T follicular helper cell (primary cell): ENCODE data around the gene CTSW.

Source experiments
- DNase-seq: peaks from one replicate; pipeline ENCODE4 v3.0.0-alpha.2; 2020; ENCODE audit warnings: low read depth

CTSW gene

DNA sequence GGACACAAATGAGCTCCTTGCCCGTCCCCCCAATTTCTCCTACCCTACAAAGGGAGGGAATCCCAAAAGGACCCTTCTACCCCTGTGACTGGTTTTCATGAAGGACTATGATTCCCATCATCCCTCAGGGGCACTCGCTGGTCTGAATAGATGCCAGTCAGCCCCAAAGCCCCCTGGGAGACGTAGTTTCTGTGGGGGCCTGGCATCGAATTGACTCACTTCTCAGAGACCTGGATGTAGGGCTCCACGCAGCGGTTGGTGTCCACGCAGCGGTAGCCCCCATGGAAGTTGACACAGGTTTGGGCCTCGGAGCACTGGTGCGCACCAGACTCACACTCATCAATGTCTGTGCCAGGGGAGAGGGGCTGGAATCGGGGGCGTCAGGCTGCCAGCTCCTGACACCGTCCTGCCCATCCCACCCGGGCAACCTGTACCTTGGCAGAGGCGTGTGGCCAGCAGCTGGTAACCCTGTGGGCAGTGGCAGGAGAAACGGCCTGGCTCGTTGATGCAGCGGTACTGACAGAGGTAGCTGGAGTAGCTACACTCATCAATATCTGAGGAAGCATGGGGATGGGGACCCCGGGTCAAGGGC is 11.5 kb upstream of the CTSW start:
- DNase-seq = no peak

DNA sequence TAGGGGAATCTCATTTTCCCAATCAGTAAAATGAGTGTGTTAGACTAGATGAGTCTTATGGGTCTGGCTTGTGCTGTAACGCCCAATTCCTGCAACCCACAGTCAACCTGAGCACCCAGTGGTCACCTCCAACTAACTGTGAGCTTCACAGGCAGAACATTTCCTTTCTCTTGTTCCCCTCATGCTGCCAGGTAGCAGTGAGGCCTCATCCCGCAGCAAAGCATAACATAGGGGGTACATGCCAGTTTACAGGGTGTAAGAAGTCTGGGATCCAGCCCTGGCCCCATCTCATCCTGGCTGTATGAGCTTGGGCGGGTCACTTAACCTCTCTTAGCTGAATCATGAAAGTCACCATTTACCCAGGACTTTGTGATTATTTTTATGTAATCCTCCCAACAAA is 10.7 kb upstream of the CTSW start:
- no peak for DNase-seq

DNA sequence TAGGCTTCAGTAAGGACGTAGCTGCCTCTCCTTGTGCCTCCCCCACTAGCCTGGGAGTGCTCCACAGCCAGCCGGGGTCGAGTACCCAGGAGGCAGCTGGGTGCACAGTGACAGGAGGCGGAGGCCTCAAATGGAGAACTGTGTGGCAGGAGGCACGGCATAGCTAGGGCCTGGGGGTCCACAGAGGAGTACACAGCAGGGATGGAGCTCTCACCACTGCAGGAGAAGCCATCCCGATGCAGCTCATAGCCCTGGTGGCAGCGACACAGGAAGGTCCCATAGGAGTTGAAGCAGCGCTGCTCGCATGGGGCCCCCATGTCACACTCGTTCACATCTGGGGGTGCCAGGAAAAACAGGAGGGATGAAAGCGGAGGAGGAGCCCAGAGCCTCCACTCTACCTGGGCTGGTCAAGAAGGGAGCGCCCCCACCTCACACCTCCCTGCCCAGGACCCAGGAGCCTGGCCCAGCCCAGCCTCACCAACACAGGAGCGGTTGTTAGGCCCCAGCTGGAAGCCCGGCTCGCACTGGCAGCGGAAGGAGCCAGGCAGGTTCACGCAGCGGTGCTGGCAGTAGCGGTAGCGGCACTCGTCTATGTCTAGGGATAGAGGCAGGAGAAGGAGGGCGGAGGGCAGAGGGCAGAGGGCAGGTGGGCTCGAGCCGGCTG is 9.9 kb upstream of the CTSW start:
- DNase-seq = no peak

DNA sequence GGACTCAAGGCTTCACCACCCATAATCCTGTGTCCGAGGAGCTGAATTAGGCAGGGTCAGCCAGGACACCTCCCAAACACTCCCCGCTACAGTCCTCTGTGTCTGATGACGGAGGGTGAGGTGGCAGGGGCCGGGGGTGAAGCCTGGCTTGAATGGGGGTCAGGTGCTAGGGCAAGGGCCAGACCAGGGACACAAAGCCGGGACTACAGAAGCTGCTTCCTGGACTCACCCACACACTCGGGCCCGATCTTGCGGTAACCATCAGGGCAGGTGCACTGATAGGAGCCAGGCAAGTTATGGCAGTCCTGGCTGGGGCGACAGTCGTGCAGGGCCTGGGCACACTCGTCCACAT is 9.4 kb upstream of the CTSW start:
- no peak for DNase-seq

DNA sequence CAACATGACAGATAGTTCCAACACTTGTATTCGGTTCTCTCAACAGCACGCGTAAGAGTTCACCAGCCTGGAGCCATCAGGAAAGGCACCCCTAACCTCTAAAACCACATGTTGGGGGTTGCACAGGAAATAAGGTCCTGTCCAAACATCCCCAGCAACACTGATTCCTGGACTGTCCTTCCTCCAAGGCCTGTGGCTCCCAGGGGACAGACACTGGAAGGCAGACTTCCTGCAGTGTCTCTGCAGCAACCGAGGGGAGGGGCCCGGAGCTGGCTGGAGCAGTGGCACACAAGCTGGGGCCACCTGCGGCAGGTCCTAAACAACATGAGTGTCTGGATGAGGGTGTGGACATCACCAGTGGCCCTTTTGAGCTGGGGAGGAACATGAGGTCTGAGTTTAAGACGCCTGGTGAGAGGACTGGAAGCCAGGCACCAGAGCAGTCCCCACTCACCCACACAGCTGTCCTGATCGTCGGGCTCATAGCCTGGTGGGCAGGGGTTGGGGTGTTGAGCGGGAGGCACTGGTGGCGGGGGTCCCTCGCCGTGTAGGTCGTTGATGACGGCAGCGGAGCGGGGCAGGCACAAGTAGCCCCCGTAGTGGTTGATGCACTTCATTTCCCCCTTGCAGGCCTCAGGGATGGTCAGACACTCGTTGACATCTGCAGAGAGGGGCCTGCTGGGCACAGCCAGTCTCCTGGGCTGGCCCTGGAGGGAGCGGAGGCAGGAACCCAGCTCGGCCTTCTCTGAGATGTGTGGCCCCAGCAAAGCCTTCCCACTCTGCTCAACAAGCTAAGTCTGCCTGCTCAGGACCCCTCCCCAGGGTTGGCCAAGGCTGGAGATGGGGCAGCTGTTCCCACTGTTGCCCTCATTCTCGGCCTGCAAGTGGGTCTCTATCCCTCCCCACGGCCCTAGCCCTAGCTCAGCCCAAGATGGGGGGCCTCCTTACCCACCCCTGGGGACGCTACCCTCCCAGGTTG is 8.6 kb upstream of the CTSW start:
- no peak for DNase-seq

DNA sequence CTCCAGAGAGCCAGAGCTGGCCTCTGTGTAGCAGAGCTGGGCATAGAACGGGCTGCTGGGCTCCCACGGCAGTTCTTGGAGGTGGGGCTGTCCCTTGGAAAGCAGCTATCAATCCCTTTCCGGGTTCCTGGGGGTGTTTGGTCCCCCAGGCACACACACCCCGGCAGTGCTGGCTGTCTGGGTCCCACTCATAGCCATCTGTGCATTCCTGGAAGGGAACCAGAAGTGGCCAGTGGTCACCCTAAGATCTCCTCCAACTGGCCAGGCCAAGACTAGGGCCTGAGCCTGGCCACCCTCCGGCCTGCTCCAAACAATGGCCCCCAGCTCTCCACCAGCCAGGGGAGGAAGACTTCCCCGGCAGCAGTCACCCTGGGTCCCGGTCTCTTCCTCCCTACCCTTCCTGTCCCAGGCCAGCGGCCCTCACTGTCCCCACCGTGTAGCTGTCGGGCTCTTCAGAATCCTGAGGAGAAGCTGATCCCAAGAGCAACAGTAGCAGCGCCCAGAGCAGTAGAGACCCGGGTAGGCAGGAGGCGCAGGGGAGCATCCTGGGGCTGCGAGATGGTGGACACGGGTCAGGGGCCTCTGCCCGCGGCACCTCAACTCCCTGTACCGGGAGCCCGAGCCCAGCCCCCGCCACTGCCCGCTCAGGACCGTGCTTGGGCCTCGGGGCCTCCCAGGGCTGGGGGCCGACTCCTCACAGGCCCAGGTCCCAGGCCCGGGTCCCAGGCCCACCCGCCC is 7.7 kb upstream of the CTSW start:
- DNase-seq = no peak

DNA sequence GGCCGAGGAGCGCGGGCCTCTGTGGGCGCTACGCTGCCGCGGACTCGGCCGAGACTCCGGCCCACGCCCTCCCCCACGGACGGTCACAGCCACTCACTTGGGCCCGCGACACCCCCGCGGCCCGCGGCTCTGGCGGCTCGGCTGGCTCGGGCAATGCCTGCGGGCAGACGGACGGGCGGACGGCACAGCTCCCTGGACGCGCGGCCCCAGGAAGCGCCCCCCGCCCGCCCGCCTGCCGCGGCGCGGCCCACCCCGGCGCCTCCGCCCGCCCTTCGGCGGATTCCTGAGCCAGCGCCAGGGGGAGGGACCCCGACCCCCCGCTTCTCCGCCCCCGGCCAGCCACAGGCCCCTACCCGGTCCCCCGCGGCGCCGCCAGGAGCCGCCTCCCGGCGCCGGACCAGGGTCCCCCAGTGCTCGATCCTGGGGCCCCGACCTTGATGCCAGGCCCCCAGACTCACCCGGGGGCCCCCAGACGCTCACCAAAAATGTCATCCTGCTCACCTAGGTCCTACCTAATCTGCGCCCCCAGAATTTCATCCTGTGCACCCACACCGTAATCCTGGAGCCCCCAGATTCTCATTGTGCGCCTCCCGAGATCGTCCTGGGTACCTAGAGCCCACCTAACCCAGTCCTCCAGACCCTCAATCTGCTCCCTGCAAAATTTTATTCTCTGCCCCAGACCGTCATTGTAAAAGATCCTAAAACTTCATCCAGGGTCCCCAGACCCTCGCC is 6.9 kb upstream of the CTSW start, which contains the start of gene EFEMP2:
EFEMP2 (minus strand) TSS at position 215 of the 732 bp plus-strand sequence. CDS start 446 bp downstream, outside the sequence.
- no peak for DNase-seq

DNA sequence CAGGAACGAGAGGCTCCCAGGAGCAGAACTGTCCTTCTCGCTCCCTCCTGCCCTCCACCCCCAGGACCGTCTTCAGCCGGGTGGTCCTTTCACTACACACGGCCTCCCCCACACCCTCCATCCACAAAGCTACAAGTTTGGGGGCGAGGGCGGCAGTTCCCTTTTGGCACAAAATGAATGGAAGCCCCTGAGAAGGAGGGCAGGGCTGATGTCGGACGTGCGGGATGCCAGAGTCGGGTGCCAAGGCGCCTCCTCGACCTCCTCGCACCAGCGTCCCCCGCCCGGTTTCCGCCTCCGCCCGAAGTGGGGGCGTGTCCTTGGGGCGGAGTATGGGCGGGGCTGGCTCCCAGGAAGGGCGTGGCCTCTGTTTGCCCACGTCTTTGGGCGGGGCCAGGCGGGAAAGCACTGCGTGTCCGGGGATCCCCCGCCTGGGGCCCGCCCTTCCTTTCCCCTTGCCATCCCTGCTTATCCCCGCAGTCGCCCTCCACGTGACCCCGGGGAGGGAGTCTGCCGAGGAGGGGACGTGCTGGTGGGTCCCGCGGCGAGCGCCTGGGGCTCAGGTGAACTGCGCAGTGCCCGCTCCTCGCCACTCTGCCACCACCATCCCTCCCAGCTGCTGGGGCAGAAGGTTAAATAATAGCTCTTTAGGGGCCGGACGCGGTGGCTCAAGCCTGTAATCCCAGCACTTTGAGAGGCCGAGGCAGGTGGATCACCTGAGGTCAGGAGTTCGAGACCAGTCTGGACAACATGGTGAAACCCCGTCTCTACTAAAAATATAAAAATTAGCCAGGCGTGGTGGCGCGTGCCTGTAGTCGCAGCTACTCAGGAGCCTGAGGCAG is 6.1 kb upstream of the CTSW start:
- peak; percentile 93 for DNase-seq

DNA sequence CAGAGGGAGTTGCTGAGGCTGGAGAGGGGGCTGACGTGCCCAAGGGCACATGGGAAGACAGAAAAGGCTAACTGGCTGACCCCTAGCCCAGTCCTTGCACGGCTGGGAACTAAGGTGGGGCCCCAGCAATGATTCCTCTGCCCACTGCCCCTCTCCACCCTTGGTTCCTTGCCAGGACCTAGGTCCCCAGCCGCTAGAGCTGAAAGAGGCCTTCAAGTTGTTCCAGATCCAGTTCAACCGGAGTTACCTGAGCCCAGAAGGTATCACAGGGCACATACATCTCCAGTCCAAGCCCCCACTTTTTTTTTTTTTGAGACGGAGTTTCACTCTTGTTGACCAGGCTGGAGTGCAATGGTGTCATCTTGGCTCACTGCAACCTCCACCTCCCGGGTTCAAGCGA is 390 bp downstream of the CTSW start:
- no peak for DNase-seq

DNA sequence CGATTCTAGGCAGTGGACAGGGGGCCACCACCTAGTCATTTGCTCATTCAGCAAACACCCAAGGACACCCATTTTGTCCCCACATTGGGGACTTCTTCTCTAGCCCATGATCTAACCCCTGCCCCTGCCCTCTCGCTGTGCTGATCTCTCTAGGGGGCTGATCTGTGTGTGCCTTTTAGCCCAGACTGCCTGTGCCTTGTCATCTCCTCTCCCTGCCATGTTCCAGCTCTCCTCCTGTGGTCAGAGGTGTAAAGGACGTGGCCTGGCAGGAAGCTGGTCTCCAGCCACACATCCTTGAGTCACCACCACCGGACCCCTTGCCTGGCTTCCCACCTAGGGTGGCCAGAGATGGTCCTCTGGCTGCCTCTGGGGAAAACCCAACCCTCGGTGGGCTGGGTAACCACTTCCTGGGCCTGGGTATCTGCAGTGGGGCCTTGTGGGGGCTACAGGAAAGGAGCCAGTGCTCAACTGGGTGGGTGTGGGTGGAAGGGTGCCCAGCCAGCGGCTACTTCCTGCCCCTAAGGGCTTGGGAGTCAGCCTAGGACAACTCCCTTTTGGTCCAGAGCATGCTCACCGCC is 1.3 kb downstream of the CTSW start:
- no peak for DNase-seq

DNA sequence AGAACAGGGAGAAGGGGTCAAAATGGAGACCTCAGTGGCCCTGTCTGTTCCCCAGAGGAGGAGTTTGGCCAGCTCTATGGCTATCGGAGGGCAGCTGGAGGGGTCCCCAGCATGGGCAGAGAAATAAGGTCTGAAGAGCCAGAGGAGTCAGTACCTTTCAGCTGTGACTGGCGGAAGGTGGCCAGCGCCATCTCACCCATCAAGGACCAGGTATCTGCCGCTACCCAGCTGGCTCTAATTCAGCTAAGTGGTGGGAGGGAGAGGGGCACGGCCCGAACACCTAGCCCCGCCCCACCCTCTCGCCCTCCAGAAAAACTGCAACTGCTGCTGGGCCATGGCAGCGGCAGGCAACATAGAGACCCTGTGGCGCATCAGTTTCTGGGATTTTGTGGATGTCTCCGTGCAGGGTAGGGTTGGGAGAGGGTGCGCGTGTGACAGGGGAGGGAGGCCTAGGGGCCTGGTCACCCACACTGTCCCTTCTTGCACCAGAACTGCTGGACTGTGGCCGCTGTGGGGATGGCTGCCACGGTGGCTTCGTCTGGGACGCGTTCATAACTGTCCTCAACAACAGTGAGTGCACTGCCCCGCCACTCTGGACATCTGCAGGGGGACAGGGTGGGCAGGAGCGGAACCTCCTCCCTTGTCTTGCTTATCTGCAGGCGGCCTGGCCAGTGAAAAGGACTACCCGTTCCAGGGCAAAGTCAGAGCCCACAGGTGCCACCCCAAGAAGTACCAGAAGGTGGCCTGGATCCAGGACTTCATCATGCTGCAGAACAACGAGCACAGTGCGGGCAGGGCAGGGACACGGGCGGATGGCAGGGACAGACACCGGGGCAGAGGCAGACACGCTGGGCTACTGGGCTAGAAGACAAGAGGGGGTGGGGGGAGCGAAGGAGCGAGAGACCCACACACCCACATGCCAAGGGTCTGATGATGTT is 2.8 kb downstream of the CTSW start:
- DNase-seq = no peak

DNA sequence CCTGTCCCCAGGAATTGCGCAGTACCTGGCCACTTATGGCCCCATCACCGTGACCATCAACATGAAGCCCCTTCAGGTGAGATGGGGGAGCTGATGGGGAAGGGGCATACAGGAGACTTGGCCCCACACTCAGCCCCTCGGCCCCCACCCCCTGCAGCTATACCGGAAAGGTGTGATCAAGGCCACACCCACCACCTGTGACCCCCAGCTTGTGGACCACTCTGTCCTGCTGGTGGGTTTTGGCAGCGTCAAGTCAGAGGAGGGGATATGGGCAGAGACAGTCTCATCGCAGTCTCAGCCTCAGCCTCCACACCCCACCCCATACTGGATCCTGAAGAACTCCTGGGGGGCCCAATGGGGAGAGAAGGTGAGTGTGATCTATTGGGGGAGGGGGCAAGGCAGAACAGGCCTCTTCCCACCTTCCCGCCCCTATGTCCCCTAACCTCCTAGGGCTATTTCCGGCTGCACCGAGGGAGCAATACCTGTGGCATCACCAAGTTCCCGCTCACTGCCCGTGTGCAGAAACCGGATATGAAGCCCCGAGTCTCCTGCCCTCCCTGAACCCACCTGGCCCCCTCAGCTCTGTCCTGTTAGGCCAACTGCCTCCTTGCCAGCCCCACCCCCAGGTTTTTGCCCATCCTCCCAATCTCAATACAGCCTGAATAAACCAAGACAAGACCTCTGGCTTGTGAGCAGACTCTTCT is 3.6 kb downstream of the CTSW start:
- no peak for DNase-seq

DNA sequence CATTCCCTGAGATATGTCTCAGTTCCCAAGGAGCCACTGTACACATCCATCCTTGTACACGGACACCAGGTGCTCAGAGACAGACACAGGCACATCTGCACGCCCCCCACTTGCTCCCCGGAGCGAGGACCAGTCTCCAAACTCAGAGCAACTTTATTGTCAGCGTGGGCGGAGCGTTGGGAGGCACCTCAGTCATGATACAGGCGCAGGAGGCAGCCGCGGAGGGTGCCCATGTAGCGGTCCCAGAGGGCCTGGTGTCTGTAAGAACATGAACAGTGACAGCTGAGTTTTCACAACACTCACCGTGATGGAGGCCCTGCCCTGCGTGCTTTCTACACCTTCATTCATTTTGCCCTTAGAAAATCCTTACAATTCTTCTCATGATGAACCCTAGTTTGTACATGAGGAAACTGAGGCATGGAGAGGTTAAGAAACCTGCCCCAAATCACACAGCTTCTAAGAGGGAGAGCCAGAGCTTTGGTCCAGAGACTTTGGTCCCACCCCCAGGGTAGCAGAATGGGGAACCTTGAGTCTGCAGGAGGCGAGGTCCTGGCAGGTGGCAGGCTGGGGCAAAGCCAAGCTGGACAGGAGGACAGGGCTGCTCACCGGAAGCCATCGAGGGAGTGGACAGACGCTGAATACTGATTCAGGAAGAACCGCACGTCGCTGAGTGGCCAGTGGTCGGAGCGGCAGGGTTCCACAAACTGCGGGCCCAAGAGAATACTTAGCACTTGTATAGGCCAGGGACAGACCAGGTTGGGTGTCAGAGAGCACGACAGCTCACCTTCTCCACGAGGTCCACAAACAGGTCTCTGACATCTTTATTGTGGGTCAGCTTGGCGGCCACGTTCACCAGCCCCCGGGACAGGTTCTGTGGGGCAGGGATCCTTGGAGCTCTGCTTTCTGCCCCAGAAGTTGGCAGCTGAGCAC is 4.4 kb downstream of the CTSW start:
- DNase-seq = no peak

DNA sequence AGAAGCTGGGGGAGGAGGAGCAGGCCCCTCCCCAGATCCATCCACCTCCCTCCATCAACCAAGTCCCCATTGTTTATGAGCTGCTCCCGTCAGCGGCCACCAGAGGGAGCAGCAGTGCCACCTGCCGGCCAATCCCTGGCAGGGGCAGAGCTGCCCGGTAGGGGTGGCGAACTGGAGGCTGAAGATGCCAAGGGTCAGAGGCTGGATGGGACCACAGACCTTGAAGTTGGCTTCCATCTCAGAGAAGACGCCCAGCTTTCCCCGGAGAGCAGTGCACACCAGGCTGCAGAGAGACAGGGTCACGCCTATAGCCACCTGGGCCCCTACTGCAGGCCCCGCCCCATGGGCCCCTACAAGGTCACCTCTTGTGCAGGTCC is 5.1 kb downstream of the CTSW start:
- peak; percentile 75 for DNase-seq

DNA sequence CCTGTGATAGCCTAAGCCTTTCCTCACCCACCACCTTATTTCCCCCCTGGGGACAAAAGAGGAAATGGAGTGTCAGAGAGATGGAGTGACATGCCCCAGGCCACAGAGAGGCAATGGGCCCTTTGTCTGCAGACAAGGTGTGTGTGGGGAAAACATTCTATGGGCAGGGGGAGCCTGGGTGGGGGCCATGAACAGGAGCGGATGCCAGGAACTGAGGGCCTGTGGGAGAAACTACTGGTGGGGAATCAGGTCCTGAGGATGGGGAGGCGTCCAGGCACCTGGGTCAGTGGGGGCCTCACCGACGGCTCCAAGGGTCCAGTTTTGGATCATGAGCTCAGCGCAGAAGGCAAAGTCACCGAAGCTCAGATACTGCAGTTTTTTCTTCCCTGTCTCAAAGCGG is 5.6 kb downstream of the CTSW start:
- DNase-seq = no peak

DNA sequence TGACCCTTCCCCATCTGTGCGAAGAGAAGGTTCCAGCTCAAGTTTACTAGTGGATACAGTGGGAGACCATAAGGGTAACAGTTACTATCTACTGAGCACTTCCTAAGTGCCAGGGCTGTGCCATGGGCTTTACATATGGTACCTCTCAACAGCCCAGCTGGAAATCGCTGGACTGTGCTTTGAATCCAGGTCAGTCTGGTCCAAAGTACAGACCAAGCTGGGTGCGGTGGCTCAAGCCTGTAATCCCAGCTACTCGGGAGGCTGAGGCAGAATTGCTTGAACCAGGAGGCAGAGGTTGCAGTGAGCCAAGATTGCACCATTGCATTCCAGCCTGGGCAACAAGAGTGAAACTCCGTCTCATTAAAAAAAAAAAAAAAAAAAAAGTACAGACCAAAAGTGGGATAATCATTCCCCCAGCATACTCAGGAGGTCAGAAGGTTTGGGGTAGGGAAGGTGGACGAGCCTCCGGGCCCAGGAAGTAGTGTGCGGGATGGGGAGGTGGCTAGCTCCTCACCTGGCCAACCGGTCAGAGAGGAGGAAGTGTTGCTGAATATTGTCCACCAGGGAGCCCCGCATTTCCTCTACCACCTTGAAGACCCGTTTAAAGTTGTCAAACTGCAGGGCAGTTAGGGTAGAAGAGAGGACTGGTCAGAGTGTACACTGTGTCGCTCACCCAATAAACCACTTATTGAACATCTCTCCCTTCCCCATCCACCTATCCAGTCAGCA is 6.3 kb downstream of the CTSW start:
- DNase-seq = no peak
